HEK293T (cell line): ENCODE measurements around the gene CD300LF.

Experiments
- BHLHE40 ChIP-seq: fragments of 450-650 bp; IDR thresholded peaks from 2 replicates; pipeline ENCODE4 v1.6.1; 2016; ENCODE audit warnings: mild to moderate bottlenecking, moderate library complexity, borderline replicate concordance
- CTBP1 ChIP-seq: fragments of 450-650 bp; IDR thresholded peaks from 2 replicates; pipeline ENCODE4 v1.6.1; 2016; ENCODE audit warnings: borderline replicate concordance
- FOXA1 ChIP-seq: fragments of 450-650 bp; IDR thresholded peaks from 2 replicates; pipeline ENCODE4 v1.6.1; 2016; ENCODE audit warnings: mild to moderate bottlenecking
- HDGF ChIP-seq: fragments of 450-650 bp; IDR thresholded peaks from 2 replicates; pipeline ENCODE4 v1.6.1; 2017; ENCODE audit warnings: antibody characterized with exemption, borderline replicate concordance
- NFRKB ChIP-seq: fragments of 450-650 bp; IDR thresholded peaks from 2 replicates; pipeline ENCODE4 v1.6.1; 2016; ENCODE audit warnings: mild to moderate bottlenecking, moderate library complexity
- SP1 ChIP-seq: fragments of 450-650 bp; IDR thresholded peaks from 2 replicates; pipeline ENCODE4 v1.6.1; 2017
- TARDBP ChIP-seq: fragments of 450-650 bp; IDR thresholded peaks from 2 replicates; pipeline ENCODE4 v1.6.1; 2016

GRCh38 chr17:74712301-74712700, 422 bp downstream of the CD300LF start:
- no peak for TF ChIP-seq HDGF
- no peak for TF ChIP-seq CTBP1
- no peak for TF ChIP-seq NFRKB
- no peak for TF ChIP-seq TARDBP
- TF ChIP-seq FOXA1, result no peak
- no peak for TF ChIP-seq BHLHE40
- no peak for TF ChIP-seq SP1
